Kidney epithelial cell (primary cell): Measurements from ENCODE around the gene FLT3. TPM values are rescaled to one million over a fixed set of nuclear protein-coding genes. Genes with fewer than 3 reads are reported as not detected.

Source experiments
- DNase-seq: peaks from one replicate; pipeline ENCODE4 v3.0.0-alpha.2; 2010; ENCODE audit warnings: low read depth
- H3K27me3 ChIP-seq: 2 replicates; pipeline ENCODE4 v1.6.0; 2011; ENCODE audit warnings: low read length; ENCODE audit not compliant: control insufficient read depth, insufficient read depth
- H3K36me3 ChIP-seq: 2 replicates; pipeline ENCODE4 v1.5.1; 2011; ENCODE audit warnings: low read length; ENCODE audit not compliant: control insufficient read depth, insufficient read depth
- H3K4me3 ChIP-seq: 2 replicates; pipeline ENCODE4 v1.5.1; 2011; ENCODE audit warnings: low read depth, mild to moderate bottlenecking, control low read depth, low read length
- CTCF ChIP-seq: IDR thresholded peaks from 2 replicates; pipeline ENCODE4 v1.5.1; 2011; ENCODE audit warnings: mild to moderate bottlenecking, moderate library complexity, low read length, control low read depth, inconsistent platforms; ENCODE audit not compliant: insufficient read depth, poor library complexity, severe bottlenecking
- total RNA-seq: library from RNA; depleted of rRNA; stranded (reverse); fragments of >200 nt; gene quantifications from 2 replicates; pipeline ENCODE4 v1.2.3, GENCODE V29; 2015

FLT3 gene
- total RNA-seq, 1 donor from 2014 or later = 0.88 TPM

DNA sequence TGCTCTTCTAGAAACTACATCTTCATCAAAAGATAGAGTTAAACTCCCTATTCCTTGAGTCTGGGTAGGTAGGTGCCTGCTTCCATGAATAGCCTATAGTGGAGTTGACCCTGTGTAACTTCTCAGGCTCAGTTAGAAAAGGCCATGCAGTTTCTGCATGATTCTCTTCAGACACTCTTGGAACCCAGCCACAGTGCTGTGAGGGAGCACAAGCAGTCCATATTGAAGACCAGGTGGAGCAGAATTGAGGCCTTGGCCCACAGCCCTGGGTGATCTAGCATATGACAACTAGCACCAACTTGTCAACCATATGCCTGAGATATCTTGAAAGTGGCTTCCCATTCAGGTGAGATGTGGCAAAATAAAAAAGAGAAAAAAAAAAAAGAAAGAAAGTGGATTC lies 27.7 kb upstream of the FLT3 start:
- Histone ChIP-seq H3K27me3 (no peaks in the 10 kb centered on the region), H3K4me3 (no peak overlapping the region), H3K36me3 (no peaks in the 10 kb centered on the region)
- no peak for DNase-seq
- TF ChIP-seq CTCF = no peak

DNA sequence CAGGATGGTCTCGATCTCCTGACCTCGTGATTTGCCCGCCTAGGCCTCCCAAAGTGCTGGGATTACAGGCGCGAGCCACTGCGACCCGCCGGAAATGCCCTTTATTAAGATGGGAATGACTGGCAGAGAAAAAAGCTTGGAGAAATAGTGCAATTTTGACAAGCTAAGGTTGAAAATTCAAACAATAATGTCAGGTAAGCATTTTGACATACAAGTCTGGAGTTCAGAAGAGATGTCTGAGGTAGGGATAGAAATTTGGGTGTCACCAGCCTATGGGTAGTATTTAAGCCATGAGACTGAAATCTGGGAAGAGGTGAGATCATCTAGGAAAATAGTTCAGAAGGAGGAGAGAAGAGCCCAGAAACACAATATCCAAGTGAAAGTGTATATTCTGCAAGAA lies 20.8 kb upstream of the FLT3 start:
- H3K27me3 ChIP-seq = no peaks in the 10 kb centered on the region
- TF ChIP-seq CTCF = no peak
- no peaks in the 10 kb centered on the region for H3K36me3 ChIP-seq
- H3K4me3 ChIP-seq = no peak overlapping the region
- no peak for DNase-seq

GRCh38 chr13:28120317-28120716 lies 19.9 kb upstream of the FLT3 start:
- H3K4me3 ChIP-seq = no peak overlapping the region
- DNase-seq = no peak
- H3K27me3 ChIP-seq = no peaks in the 10 kb centered on the region
- no peak for TF ChIP-seq CTCF
- no peaks in the 10 kb centered on the region for H3K36me3 ChIP-seq

- no peak overlapping the region for H3K4me3 ChIP-seq
- no peaks in the 10 kb centered on the region for H3K36me3 ChIP-seq
- no peaks in the 10 kb centered on the region for H3K27me3 ChIP-seq
- DNase-seq = no peak
- TF ChIP-seq CTCF = no peak
These were observed 17.5 kb upstream of the FLT3 start for GRCh38 chr13:28117689-28118377.

DNA sequence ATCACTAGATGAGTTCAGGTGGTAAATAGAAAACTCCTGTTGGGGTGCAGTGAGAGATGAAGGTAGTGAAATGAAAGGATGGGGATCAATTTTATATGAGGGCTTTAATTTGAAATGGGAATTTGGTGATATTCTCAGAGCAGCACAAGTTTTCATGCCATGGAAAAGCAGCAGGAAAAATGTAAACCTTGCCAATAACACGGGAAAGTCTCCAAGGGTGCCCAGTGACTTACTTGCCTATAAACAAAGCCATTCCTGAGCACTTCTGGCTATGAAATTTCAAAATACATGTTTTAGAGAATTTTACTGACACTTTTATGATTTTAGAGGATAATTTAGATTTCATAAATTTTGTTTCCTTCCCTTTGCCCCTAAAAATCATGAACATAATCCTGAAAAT lies 16.4 kb upstream of the FLT3 start:
- Histone ChIP-seq H3K27me3 (no peaks in the 10 kb centered on the region), H3K4me3 (no peak overlapping the region), H3K36me3 (no peaks in the 10 kb centered on the region)
- DNase-seq = no peak
- no peak for TF ChIP-seq CTCF

DNA sequence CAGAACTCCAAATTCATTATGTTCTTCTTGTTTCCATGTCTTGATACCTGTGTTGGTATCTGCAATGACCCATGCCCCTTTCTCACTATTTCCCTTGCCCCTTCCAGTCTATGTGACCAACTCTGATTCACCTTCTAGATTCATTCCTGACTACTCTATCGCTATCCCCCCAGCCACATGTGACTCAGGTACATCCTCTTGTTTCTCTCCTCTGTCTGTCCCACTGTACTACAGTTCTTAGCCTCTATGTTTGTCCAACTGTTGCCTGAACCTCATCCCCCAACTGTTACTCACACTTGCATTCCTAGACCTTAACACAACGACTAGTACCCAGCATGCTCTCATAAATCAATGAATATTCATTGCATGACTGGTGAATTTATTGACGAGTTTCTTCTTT lies 10.0 kb upstream of the FLT3 start:
- H3K4me3 ChIP-seq = no peak overlapping the region
- no peak for DNase-seq
- no peaks in the 10 kb centered on the region for H3K36me3 ChIP-seq
- H3K27me3 ChIP-seq = no peaks in the 10 kb centered on the region
- TF ChIP-seq CTCF = no peak
